NCI-H524 (cell line): Measurements from ENCODE around the gene MASP1.
"Not testable (repeated sequence)": the region's sequence is repeated elsewhere in the genome, so short reads cannot be mapped to it uniquely, and the experiment has no call there.

Experiments used
- DNase-seq, 2 experiments: peaks; one replicate each; lab custom pipeline; 2025; lab: John Stamatoyannopoulos, UW

Gene MASP1

DNA sequence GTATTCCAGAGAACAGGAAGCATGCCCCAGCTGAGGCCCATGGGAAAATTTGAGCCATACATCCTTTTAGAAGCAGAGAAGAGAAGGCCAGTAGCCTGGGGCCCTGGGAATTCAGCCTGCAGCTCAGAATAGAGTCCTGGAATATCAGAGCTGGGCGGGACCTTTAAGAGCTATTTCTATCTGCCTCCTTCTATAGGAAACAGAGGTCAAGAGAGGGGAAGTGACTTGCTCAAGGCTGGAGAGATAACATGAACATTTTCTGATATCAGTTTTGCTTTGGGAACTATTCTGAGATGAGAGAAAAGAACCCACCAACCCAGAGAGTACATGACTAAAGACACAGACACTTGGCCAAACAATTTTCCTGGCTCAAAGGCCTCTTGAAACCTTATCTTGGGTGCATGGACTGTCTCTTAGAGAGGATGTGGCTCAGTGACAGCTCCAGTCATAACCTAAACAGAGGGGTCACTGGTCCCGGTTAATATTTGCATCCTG, 26.0 kb downstream of the MASP1 start:
- no peak for DNase-seq

GRCh38 chr3:187264911-187265310, 26.6 kb downstream of the MASP1 start:
- no peak for DNase-seq

- no peak for DNase-seq
Observed at GRCh38 chr3:187264021-187264420, 27.5 kb downstream of the MASP1 start.

GRCh38 chr3:187263270-187263669, 28.3 kb downstream of the MASP1 start:
- DNase-seq, result no peak

GRCh38 chr3:187262360-187262759, 29.2 kb downstream of the MASP1 start:
- DNase-seq, result no peak

DNA sequence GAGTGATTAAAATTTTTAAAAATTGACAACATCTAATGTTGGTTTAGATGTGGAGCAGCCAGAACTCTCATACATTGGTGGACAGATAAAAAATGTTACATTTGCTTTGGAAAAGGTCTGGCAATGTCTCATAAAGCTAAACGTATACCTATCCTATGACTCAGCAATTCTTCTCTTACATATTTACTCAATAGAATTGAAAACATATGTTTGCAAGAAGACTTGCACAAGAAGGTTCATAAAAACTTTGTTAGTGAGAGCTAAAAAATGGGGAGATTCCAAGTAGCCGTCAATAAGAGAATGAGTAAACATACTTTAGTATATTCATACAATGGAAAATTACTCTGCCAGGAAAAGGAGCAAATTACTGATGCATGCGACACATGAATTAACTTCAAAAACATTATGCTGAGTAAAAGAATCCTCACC, 30.0 kb downstream of the MASP1 start:
- DNase-seq, result no peak

GRCh38 chr3:187259171-187259570, 32.4 kb downstream of the MASP1 start:
- DNase-seq, result peak in 1 of 2 experiments; percentile 15

GRCh38 chr3:187257992-187258692, 33.4 kb downstream of the MASP1 start:
- DNase-seq, result no peak

- DNase-seq, result no peak
Observed at GRCh38 chr3:187257471-187257870, 34.1 kb downstream of the MASP1 start.

- DNase-seq, result no peak
Observed at GRCh38 chr3:187256051-187256616, 35.4 kb downstream of the MASP1 start.

GRCh38 chr3:187255314-187255713, 36.2 kb downstream of the MASP1 start:
- DNase-seq, result no peak

- no peak for DNase-seq
Observed at GRCh38 chr3:187252311-187252710, 39.2 kb downstream of the MASP1 start.

- no peak for DNase-seq
Observed at GRCh38 chr3:187251599-187251998, 39.9 kb downstream of the MASP1 start.

GRCh38 chr3:187247398-187247797, 44.1 kb downstream of the MASP1 start:
- DNase-seq, result no peak

DNA sequence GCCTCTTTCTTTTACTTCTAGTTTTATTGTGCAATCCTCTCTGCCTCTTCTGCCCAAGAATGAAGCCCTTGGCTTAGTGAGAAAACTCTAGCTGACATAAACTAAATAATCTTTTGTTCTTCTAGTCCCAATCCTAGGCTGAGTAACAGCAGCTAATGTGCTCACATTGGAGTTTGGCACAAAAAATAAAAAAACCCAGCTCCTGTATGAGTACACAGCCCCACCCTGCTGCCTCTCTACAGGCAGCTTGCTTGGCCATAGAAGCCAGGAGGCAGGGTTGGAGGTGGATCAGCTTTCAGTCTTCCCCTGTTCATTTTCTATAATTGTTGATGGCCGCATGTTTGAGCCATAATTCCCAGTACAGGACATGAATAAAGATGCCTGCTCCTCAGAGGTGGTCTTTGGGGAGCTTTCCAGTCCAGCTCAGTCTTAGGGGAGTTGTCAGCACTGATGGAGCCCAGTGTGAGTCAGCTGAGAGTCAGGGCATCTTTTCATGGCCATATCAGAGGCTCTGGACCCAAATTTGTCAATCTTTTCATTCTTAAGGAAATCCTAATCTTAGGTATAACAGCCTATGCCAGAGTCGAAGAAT, 47.5 kb downstream of the MASP1 start:
- no peak for DNase-seq

DNA sequence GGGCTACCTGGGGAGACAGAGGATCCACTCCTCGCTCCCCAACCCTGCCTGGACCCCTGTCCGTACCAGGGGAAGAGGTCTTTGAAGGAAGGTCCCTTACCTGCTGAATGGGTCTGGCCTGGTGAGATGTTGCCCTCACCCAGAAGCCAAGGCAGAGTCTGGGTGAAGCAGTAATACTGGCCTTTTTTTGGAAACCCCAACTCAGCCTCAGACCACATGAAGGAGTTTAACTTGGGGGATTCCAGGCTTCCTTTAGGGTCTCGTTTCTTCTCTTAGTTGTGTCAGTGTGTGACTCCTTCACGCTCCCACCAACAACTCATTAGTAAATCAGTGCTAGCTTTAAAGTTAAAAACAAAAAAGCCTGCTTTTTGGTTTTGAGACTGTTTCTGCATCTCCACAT, 48.6 kb downstream of the MASP1 start:
- no peak for DNase-seq

GRCh38 chr3:187242435-187242834, 49.1 kb downstream of the MASP1 start:
- DNase-seq, result no peak

DNA sequence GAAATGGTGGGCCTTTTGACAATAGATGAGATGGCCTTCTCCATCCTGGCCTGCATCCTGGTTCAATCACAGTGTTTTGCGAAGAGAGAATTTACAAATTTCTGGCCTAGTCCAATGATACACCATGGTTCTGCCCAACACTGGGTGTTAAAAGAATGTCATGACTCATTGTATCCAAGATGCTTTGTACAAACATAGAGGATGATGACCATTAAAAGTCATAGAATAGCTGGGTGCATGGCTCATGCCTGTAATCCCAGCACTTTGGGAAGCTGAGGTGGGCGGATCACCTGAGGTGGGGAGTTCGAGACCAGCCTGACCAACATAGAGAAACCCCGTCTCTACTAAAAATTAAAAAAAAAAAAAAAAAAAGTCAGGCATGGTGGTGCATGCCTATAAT, 52.7 kb downstream of the MASP1 start:
- DNase-seq, result not testable (repeated sequence)

- DNase-seq, result no peak
Observed at GRCh38 chr3:187238239-187238638, 53.3 kb downstream of the MASP1 start.

DNA sequence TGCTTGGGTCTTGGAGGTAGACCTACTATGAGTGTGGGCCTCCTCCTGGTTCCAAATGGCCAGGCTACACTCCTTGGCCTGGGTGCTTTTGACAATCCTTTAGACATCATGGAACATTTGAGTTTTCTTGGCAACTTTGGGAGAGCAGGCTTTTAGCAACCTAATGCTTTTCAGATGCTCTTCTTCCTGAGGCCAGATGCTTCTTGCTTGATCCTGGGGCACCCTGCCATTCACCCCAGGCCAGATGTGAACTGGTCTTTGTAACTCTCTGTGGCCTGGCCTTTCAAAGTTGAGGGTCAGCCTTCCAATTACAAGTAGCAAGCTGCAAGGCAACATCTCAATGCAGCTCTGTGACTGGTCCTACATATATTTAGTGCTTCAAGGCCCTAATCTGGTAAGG, 53.8 kb downstream of the MASP1 start:
- no peak for DNase-seq

GRCh38 chr3:187236962-187237361, 54.6 kb downstream of the MASP1 start:
- no peak for DNase-seq

- DNase-seq, result no peak
Observed at GRCh38 chr3:187230011-187230410, 61.5 kb downstream of the MASP1 start.

- no peak for DNase-seq
Observed at GRCh38 chr3:187228740-187229139, 62.8 kb downstream of the MASP1 start.
